ENCODE measurements around the gene PSMA7.

The PSMA7 gene

DNA sequence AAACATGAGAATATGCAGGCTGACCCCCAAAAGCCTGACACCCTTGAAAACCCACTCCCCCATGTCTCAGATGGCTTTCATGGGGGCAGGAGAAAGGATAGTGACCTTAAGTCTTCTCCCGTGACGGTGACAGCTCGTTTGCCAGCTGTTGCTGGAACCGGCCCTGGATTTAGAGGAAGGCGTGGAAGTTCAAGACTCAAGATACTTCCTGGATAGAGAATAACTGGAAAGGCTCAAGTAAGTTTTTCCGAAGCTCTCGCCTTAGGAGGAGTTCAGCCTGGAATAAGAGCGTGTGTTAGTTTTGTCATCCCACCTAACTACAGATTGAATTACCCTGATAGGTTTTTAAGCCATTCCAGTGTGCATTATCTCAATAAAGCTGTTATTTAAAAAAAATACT is 28.1 kb upstream of the PSMA7 start:
- no peak for DNase-seq

DNA sequence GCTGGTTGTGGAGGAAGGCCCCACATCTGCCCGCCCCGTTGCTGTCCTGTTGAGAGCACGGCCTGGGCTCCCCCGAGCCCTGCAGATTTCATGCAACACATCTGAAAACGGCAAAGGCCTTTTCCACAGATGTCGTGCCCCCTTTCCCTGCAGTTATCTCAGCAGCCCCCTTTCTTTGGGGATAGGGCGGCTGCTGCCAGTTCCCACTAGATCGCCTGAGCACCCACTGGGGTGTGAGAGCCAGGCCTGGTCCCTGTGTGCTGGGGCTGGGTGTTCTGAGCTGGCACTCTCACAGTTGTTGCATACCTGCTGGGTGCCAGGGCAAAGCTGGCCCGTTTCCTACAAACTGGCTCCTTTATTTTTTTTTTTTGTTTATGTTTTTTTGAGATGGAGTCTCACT is 27.3 kb upstream of the PSMA7 start:
- DNase-seq: no peak

DNA sequence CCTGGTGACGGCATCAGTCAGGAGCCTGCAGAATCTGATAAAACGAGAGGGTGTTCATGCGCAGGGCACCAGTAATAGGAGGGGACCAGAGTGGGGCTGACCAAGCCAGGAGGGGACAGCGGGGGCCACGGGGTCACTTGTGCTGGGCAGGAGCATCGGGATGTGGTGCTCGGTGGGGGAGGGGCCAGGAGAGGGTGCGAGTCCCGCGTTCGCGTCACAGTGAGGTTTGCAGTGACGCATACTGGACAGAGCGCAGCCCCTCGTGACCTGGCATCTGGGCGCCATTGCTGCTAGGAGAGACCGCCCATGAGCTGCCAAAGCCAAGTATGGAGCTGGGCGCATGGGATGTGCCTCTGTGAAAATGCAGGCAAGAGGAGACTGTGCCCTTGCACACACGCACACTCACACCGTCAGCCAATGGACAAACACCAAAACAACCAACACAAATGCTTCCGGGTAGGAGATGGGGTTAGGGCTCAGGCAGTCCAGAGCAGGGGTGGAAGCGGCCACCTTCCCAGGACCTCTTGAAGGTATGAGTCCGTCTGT is 25.8 kb upstream of the PSMA7 start:
- no peak for DNase-seq

DNA sequence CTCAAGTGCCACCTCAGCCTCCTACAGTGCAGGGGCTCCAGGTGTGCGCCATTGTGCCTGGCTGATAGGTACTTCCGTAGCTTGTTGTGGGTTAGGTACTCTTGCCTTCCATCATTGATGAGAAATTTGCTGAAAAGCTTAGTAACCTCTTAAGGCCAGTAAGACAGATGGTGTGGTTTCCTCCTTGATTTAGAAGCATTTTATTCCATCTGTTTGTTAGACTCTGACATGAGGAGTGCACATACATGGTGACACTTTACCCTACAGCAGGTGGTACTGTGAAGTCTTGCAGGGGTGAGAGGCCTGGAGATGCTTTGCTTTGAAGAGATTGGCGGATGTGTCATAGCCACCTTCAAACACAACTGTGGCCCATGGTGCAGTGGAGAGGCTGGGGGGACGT is 24.9 kb upstream of the PSMA7 start:
- DNase-seq: no peak

DNA sequence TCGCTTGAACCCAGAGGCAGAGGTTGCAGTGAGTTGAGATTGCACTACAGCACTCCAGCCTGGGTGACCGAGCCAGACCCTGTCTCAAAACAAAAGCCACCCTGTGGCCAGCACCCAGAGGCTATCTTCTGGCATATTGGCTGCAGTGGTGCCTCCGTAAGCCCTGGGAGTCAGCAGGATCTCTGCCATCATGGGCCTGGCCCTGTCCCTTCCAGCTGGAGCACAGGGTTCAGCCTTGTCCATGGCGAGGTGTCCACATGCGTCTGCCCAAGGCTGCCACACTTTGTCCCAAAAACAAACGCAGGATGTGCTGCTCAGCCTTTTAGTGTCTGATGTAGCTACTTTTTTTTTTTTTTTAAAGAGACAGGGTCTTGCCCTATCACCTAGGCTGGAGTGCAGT is 24.3 kb upstream of the PSMA7 start:
- DNase-seq: no peak

DNA sequence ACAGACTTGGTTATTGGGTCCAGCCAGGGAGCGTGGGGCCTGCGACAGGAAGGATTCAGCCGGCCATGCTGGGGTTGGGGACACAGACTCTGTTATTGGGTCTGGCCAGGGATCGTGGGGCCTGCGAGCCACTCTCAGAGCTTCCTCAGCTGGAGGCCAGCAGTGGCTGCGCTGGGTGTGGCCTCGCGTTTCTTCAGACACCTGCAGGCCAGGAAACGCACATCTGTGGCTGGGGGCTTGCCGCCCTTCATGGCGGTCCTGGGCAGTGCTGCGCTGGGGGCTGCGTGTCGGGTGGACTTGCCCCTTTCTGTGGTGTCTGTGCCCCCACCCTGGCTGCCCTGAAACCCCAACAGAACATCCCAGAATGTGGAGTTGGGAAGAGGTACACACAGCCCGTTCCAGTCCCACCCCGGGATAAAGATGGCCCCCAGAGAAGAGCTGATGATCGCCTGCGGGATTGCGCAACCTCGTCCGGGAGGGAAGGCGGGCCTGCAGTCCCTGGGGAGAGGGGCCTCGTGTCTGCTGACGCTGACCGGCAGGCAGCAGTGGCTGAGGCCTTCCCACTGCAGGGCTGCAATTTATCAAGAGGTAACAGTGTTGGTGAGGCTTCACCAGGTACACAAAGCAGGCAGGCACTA is 22.7 kb upstream of the PSMA7 start:
- DNase-seq: no peak

DNA sequence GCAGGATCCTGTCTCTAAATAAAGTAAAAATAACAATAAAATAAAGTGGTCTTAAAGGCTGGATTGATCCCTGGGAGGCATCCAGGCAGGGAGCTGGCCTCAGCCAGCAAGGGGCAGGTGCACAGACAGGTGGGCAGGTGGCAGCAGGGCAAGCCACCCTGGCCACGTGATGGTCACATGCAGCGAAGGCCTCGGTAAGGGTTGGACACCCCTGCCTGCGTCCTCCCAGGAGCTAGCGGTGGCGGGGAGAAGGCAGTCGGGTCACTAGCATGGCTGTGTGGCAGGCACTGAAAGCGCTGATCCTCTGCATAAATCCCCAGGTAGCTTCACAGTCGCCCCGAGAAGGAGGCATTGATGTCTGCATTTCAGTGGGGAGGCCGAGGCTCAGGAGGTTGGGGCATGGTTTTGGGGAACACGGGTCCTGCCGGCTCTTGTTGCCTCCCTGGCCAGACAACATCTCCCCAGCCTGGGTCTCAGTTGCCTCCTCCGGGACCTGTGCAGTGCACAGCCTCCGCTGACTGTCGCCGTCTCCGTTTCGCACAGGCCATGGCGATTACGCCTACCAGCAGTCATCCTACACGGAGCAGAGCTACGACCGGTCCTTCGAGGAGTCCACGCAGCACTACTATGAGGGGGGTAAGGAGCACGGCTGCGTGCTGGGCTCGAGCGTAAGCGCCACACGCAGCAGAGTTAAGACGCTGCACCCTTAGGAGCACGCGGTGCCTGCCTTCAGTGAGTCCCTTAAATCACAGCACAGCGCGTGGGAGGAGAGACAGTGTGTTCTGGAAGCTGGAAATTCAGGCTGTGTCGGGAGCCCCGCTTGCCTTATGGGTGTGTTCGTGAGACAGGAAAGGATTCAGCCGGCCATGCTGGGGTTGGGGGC is 21.9 kb upstream of the PSMA7 start:
- no peak for DNase-seq

DNA sequence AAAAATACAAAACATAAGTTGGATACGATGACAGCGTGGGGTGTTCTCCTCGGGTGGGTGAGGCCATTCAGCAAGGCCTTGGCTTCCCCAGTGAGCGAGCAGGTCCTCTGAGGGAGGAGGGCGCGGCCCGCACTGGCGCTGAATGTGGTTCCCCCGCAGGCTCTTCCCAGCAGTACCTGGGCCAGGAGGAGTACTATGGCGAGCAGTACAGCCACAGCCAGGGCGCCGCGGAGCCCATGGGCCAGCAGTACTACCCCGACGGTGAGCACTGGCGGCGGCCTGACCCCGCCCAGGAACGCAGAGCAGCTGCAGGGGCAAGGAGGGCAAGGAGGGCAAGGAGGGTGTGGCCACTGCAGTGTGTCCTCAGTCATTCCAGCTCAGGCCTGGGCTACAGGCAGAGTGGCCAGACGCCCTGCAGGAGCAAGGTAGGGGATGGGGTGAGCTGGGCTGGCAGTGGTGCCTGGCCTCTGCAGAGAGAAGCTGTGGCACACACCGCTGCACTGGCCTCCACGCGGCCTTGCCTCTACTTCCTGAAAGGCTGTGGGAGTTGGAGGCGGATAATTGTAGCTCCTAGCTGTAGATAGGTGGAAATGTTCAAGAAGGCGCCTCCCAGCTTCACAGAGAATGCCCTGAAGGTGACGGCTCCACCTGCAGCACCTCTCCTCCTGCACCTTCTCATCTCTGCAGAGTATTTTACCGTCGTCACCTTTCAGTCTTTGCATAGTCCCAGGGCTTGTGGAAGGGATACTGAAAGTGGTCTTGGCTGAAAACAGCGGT is 21.0 kb upstream of the PSMA7 start:
- DNase-seq: no peak

GRCh38 chr20:62163485-62163865 is 20.3 kb upstream of the PSMA7 start:
- DNase-seq: no peak

DNA sequence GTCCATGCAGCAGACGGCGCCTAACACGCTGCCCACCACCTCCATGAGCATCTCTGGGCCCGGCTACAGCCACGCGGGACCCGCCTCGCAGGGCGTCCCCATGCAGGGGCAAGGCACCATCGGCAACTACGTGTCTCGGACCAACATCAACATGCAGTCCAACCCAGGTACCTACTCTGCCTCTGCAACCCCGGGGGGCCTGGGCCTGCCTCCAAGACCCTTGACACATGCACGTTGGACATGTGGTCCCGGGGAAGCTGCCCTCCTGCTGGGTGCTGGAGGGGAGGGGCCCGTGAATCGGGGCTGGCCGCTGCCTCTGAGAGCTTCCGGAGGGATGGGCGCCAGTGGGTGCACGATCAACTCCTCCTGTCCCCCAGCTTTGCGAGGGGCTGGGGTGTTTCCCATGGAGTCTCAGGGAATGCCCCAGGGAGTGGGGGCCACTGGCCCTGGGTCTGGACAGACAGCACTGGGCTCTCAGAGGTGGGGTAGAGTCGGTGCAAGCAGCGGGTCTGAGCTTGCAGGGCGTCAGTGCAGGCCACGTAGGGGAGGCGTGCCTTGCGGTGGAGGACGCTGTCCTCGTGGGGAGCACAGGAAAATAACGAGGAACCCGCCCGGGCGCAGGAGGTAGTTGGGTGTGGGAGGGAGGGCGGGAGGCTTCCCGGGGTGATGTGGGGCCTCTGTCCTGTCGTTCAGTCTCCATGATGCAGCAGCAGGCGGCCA is 19.7 kb upstream of the PSMA7 start:
- DNase-seq: no peak

DNA sequence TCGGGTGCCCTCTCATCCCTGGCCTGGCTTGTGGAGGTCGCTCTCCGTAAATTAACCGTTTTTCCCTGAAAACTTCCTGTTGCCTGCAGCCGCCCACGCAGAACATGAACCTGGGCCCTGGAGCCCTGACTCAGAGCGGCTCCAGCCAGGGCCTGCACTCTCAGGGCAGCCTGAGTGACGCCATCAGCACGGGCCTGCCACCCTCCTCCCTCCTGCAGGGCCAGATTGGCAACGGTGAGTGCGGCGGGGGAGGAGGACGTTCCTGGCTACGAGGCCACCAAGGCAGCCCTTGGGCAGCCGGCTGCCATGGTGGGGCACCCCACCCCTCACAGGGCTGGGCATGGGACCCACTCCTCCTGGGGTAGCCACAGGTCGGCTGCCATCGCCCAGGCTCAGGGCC is 18.2 kb upstream of the PSMA7 start:
- no peak for DNase-seq

DNA sequence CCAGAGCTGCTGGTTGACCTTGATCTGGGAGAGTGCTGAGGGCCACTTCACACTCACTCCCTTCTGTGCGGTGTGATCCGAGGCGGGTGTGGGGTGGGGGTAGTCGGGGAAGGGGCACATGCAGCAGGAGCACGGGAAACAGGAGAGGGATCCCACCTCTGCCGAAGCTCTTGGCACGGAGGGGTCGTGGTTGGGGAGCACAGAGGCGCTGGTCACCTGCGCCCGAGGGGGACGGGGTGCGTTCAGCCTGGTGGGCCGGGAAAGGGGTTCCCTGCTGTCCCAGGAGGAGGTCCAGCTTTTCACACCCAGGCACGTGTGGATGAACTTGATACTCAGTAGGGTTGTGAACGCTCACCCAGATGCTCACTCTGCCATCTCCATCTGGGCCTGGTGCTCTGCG is 17.7 kb upstream of the PSMA7 start:
- no peak for DNase-seq

GRCh38 chr20:62160253-62160652 is 17.1 kb upstream of the PSMA7 start:
- no peak for DNase-seq

DNA sequence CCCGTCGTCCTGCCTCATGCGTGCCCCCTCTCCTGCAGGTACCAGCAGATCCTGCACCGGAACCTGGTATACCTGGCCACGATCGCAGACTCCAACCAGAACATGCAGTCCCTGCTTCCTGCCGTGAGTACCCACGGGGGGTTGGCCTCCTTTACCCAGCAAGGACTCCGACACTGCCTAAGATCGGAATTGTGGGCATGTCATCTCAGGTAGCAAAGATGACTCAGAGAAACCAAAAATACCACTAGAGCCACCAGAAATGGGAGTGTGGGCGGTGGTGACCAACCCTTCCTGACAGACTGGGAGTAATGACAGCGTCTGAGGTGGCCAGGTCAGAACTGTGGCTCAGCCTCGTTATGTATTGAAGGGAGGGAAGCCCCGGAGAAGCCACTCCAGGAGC is 16.6 kb upstream of the PSMA7 start:
- DNase-seq: no peak

DNA sequence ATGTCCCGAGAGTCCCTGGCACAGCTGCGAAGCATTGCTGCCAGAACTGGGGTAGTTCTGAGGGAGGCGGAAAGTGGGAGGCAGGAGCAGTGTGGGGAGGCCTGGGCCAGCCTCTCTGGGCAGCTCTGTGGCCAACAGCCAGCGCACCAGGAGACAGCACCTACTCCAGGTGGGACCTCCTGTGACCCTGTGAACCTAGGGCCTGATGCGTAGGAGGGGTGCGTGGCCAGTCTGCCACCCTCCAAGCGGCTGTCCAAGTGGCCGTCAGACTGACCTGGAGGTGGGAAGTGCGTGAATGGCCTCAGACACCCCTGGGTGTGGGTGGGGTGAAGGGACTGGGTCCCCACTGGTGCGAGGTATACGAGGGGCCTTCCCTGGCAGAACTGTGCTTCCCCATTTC is 15.9 kb upstream of the PSMA7 start:
- DNase-seq: no peak

- DNase-seq: no peak
These were observed 15.3 kb upstream of the PSMA7 start for GRCh38 chr20:62158541-62158940.

- DNase-seq: no peak
These were observed 14.8 kb upstream of the PSMA7 start for GRCh38 chr20:62158088-62158400.

DNA sequence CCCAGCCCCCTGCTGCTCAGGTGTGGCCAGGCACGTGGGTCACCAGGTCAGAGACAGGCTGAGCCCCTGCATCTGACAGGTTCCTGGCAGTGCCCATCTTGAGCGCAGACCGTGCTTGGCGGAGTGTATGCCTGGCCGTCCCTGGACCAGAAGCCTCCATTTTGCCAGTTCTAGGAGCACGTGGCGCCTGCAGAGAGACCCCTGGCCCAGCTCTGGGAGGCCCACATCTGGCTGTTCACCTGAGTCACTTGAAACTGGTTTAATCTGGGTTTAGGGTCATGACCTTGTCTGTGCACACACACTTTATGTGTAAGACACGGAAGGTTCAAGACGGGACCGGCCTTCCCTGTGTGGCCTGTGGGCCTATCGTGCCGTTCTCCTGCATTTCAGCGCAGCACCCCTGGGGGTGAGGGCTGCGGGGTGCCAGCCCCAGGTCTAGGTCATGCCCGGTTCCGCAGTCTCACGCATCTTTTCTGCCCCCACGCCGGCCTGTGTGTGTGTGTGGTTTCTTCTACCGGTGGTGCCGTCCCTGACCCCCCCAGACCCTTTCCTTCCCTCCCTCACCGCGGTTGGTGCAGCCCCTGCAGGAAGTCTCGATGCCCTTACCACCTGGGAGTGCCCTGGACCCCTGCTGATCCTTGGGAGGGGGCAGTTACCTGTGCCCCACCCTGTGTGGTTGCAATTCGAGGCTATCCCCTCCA is 14.3 kb upstream of the PSMA7 start:
- no peak for DNase-seq

GRCh38 chr20:62156592-62157386 is 13.6 kb upstream of the PSMA7 start:
- no peak for DNase-seq

- no peak for DNase-seq
These were observed 13.0 kb upstream of the PSMA7 start for GRCh38 chr20:62156254-62156556.

DNA sequence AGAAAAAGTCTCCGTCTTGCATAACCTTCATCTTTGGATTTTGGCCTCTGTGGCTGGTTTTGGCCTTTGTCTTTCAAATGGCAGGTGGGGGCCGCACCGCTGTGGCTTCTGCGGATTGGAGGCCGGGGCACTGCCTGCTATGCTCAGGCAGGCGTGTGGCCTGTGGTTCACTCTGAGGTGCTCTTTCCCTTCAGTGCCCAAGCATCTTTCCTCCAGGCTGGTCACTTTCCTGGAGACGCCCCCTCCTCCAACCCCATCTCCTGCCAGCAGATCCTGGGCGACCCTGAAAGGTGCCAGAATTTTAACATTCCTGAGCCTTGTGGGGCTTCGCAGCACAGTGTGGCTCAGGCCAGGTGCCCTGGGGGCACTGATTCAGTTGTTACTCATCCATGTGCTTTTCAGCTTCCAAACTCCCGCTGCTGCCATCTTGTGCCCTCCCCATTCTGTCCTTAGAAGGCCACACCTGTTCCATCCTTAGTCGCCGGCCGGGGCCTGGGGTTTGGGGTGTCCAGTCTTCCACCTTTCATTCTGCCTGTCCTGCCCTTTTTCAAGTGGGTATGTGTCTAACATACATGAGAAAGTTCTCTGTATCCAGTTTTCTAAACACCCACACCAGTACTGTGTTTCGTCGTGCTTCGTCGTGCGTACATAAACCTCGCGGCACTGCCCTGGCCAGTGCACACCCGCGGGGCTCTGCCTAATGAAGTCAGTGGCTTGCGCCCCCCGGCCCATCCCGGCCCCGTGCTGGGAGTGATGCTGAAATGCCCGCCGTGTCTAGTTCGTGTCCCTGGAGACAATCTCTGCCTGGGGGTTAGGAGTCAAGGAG is 12.4 kb upstream of the PSMA7 start:
- DNase-seq: no peak
